ENCODE results near the gene SAMD11. TPM values are rescaled to one million over a fixed set of nuclear protein-coding genes. Genes with fewer than 3 reads are reported as not detected.

The SAMD11 gene
- total RNA-seq, 1 experiment from 2014 or later, result 13.5 TPM

GRCh38 chr1:961132-961669 is 37.5 kb downstream of the SAMD11 start:
- Mint-ChIP-seq H3K9me3 (no peaks in the 10 kb centered on the region; a peak in 1 of 5 replicates), H3K27ac (no peak overlapping the region; a peak in 1 of 7 replicates), H3K4me1 (peaks cover 7 to 11% of the 10 kb centered on the region in 2 experiments), H3K27me3 (ENCODE audit: low read depth) (peaks cover 19% of the 10 kb centered on the region), H3K36me3 (ENCODE audit: insufficient read depth in 1 of 3, low read depth in 3 of 3) (peaks cover 6 to 42% (median 33%) of the 10 kb centered on the region in 3 experiments; a peak in 6 of 7 replicates), H3K4me3 (peak overlapping the region; percentile 51 to 73)
- no peak overlapping the region for H3K4ac ChIP-seq (ENCODE audit: low read depth, low read length)
- no peak overlapping the region for H2AFZ ChIP-seq (ENCODE audit: low read length)
- H3K23me2 ChIP-seq (ENCODE audit: insufficient read length, low read depth, low read length, poor library complexity, severe bottlenecking), result peaks cover 3% of the 10 kb centered on the region
- no peak overlapping the region for H2BK5ac ChIP-seq (ENCODE audit: insufficient read length, low read length)
- no peak overlapping the region for H3K27ac ChIP-seq (ENCODE audit: insufficient read length, low read depth, low read length)
- H2BK12ac ChIP-seq (ENCODE audit: insufficient read length, low read depth, low read length), result no peak overlapping the region
- no peak overlapping the region for H3K14ac ChIP-seq (ENCODE audit: insufficient read depth, low read length)
- H3K4me1 ChIP-seq (ENCODE audit: insufficient read depth, low read length), result no peaks in the 10 kb centered on the region
- no peak overlapping the region for H3T11ph ChIP-seq (ENCODE audit: low read length)
- peak overlapping the region; percentile 0 for H3K4me2 ChIP-seq (ENCODE audit: insufficient read depth, insufficient read length, low read length)
- no peak overlapping the region for H3K56ac ChIP-seq (ENCODE audit: insufficient read length, low read depth, low read length)
- H2BK15ac ChIP-seq (ENCODE audit: low read depth, low read length), result no peak overlapping the region
- no peak overlapping the region for H2BK20ac ChIP-seq (ENCODE audit: low read depth, low read length, poor library complexity, severe bottlenecking)
- H2BK120ac ChIP-seq (ENCODE audit: low read depth, low read length, poor library complexity, severe bottlenecking), result no peak overlapping the region
- no peak overlapping the region for H3K23ac ChIP-seq (ENCODE audit: insufficient read length, low read depth, low read length)
- H2AK5ac ChIP-seq (ENCODE audit: insufficient read length, low read length), result no peak overlapping the region
- H3K9me3 ChIP-seq (ENCODE audit: control insufficient read depth, low read depth, low read length), result no peaks in the 10 kb centered on the region
- peaks cover 4% of the 10 kb centered on the region; the same call in 1 of the 2 replicates for H3K27me3 ChIP-seq (ENCODE audit: insufficient read depth, low read length)
- DNase-seq, result no peak
- H4K91ac ChIP-seq (ENCODE audit: insufficient read length, low read depth, low read length), result no peak overlapping the region
- WGBS (ENCODE audit: extremely low coverage, insufficient read length, low lambda C conversion rate), result no CpG with 5 or more reads among the region's 56 CpGs
- H4K8ac ChIP-seq (replicated peaks; ENCODE audit: insufficient read length, low read depth, low read length), result no peak overlapping the region
- H3K79me2 ChIP-seq (ENCODE audit: insufficient read depth, low read length), result peaks cover 5% of the 10 kb centered on the region; the same call in 1 of the 2 replicates
- TF ChIP-seq, protein P1, sequence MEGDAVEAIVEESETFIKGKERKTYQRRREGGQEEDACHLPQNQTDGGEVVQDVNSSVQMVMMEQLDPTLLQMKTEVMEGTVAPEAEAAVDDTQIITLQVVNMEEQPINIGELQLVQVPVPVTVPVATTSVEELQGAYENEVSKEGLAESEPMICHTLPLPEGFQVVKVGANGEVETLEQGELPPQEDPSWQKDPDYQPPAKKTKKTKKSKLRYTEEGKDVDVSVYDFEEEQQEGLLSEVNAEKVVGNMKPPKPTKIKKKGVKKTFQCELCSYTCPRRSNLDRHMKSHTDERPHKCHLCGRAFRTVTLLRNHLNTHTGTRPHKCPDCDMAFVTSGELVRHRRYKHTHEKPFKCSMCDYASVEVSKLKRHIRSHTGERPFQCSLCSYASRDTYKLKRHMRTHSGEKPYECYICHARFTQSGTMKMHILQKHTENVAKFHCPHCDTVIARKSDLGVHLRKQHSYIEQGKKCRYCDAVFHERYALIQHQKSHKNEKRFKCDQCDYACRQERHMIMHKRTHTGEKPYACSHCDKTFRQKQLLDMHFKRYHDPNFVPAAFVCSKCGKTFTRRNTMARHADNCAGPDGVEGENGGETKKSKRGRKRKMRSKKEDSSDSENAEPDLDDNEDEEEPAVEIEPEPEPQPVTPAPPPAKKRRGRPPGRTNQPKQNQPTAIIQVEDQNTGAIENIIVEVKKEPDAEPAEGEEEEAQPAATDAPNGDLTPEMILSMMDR (conservative IDR thresholded peaks at IDR 0.05), result no peak
- H3K18ac ChIP-seq (ENCODE audit: insufficient read length, low read depth, low read length), result no peak overlapping the region
- no peak overlapping the region for H3K9ac ChIP-seq (ENCODE audit: extremely low read depth, insufficient read length, low read length)
- peaks cover 4% of the 10 kb centered on the region for H3K79me1 ChIP-seq (ENCODE audit: insufficient read depth, low read depth, low read length, poor library complexity, severe bottlenecking)
- H4K20me1 ChIP-seq (ENCODE audit: control insufficient read depth, insufficient read depth, insufficient read length), result no peaks in the 10 kb centered on the region
- no peak overlapping the region for H4K5ac ChIP-seq (ENCODE audit: insufficient read length, low read depth, low read length)

All from H9 (cell line).